SIG-M5 treated with dmso at 0.1 percent for 504 hours (cell line): ENCODE data around the gene KLHL11.
"Not testable (repeated sequence)": the region's sequence is repeated elsewhere in the genome, so short reads cannot be mapped to it uniquely, and the experiment has no call there.

ENCODE experiments used
- DNase-seq: peaks from one replicate; lab custom pipeline; 2025; ENCODE audit not compliant: unreplicated experiment; lab: John Stamatoyannopoulos, UW

The KLHL11 gene

GRCh38 chr17:41837761-41838538 is 27.3 kb downstream of the KLHL11 start, which contains the start of gene KLHL10:
Gene KLHL10, plus strand, starts transcription at chr17:41837825. Its CDS starts 108 bp downstream, at chr17:41837933.
- no peak for DNase-seq

- no peak for DNase-seq
These were observed 28.6 kb downstream of the KLHL11 start for GRCh38 chr17:41836550-41837196.

GRCh38 chr17:41835800-41836549 is 29.2 kb downstream of the KLHL11 start, which contains the start of gene NT5C3B:
Gene NT5C3B, minus strand, starts transcription at chr17:41836232. Its CDS starts 39 bp downstream, at chr17:41836193.
- no peak for DNase-seq

GRCh38 chr17:41835214-41835799 is 29.9 kb downstream of the KLHL11 start:
- DNase-seq, result no peak

- DNase-seq, result not testable (repeated sequence)
These were observed 35.3 kb downstream of the KLHL11 start for GRCh38 chr17:41829961-41830360.

GRCh38 chr17:41825175-41825845 is 39.9 kb downstream of the KLHL11 start:
- no peak for DNase-seq

GRCh38 chr17:41824086-41824485 is 41.1 kb downstream of the KLHL11 start:
- DNase-seq, result no peak

GRCh38 chr17:41823580-41823979 is 41.6 kb downstream of the KLHL11 start:
- DNase-seq, result no peak

GRCh38 chr17:41823141-41823524 is 42.1 kb downstream of the KLHL11 start:
- no peak for DNase-seq

GRCh38 chr17:41822216-41823140 is 42.7 kb downstream of the KLHL11 start:
- no peak for DNase-seq

- DNase-seq, result no peak
These were observed 43.4 kb downstream of the KLHL11 start for GRCh38 chr17:41821776-41822175.

GRCh38 chr17:41818024-41818423 is 47.2 kb downstream of the KLHL11 start:
- DNase-seq, result no peak

- DNase-seq, result no peak
These were observed 48.4 kb downstream of the KLHL11 start for GRCh38 chr17:41816637-41817320.

- no peak for DNase-seq
These were observed 51.0 kb downstream of the KLHL11 start for GRCh38 chr17:41814195-41814594.

GRCh38 chr17:41813699-41814124 is 51.5 kb downstream of the KLHL11 start:
- no peak for DNase-seq

GRCh38 chr17:41813152-41813680 is 52.0 kb downstream of the KLHL11 start:
- no peak for DNase-seq

GRCh38 chr17:41812381-41813151 is 52.7 kb downstream of the KLHL11 start, which contains the start of gene FKBP10:
Gene FKBP10, plus strand, starts transcription at chr17:41813004. Its CDS starts 31 bp downstream, at chr17:41813035.
- DNase-seq, result no peak
